Mesenteric fat pad (tissue), 1 donor: ENCODE measurements around the gene RRP9. TPM values are rescaled to one million over a fixed set of nuclear protein-coding genes. Genes with fewer than 3 reads are reported as not detected.

Experiments
- DNase-seq: peaks from one replicate; pipeline ENCODE4 v3.0.0-alpha.2; 2020; ENCODE audit warnings: low spot score
- total RNA-seq: library from RNA; stranded (reverse); fragmentation: NEBNext Ultra II Directional; extraction: Animal tissue kit (Norgen Biotek cat#: 25700); gene quantifications from one replicate; pipeline ENCODE4 v1.2.1, GENCODE V29; 2021
- donor health status: DM: yes; HTN: yes; CAD: no.

Gene RRP9
- total RNA-seq, 1 donor from 2014 or later = 29.0 TPM

GRCh38 chr3:51974277-51974962 lies 32.7 kb upstream of the RRP9 start:
- DNase-seq = no peak

GRCh38 chr3:51971350-51971749 lies 29.6 kb upstream of the RRP9 start:
- DNase-seq = no peak

DNA sequence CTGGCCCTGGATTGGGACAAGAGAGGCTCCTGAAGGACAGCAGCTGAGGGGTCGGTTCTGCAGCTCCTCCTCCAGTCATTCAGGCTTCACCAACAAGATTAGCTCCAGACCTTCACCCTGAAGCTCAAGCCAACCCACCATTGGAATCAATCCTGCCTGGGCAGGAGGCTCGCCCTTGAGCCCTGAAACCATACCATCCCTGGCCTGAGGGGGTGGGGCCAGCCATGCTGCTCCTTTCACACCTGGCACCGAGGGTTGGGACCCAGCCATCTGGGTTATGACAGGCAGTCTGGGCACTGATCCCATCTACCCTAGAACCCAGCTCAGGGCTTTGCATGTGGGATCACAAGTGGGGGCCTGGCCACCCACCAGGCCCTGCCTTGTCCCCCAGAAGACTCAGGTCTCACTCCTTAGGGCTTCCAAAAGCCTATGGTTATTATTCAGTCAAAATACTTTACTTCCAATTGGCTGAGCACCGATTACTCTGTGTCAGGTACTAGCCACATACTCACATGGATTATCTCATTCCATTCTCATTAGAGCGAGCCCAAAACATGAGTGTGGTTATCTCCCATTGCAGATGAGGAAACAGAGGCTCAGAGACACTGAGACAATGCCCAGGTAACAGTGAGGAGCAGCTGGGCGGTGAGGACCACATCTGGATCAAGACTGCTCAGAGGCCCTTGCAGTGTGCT lies 29.0 kb upstream of the RRP9 start:
- DNase-seq = no peak

- DNase-seq = no peak
Observed at GRCh38 chr3:51969841-51970240, 28.1 kb upstream of the RRP9 start.

DNA sequence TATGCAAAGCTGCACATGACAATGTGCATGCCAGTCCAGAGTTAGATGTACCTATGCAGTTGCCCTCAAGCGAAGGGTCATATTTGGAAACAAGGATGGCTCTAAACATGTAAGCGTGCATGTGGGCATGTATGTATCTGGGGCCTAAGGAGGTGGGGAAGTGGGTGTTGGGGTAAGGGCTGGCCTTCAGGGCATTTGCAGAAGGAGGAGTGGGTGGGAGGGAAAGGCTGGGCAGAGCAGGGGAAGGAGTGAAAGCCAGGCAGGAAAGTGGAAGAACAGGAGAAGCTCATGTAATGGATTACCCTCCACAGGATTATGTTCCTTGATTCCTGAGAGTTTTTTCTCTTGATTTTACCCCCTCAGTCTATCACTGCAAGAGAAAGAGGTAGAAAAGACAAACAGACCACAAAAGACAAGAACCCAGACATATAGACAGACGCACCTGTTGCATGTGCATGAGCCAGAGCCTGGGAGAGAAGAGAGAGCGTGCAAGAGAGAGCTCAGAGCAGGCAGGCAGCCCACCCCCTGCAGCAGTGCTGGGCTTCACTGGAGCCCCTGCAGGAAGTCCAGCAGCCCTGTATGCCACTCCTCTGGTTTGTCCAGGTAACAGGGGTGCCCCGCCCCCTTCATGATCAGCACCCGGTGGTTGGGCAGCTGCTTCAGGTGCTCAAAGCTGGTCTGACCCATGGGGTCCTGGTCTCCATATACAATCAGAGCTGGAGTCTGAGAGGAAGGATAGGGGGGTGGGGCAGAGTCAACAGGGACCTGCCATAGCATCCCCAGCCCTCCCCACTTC lies 27.4 kb upstream of the RRP9 start:
- DNase-seq = no peak

DNA sequence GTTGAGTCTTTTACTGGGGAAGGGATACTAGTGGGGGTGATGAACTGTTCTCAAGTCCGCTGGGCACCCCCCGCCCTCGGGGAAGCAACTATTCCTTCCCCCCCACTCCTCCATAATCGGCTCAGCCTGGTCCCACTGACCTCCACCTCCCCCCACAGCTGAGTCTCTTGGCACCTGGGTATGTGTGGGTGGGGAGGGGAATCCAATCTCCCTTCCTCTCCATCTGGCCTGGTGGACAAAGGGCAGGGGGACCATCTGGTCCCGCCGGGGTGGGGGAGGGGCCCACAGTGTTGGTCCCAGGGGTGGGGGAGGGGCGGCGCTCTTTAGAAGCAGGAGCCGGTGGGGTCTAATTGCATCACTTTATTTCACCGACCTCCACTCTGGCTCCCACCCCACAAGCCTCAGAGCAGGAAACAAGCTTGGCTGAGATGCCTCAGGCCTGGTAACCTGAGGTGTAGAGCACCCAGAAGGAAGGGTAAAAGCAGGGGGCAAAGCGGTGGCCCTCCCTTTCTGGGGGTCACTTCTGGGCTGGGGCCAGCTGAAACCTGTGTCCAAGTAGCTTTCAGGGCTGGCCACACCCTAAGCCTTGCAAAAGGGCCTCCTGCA lies 26.6 kb upstream of the RRP9 start:
- DNase-seq = no peak

DNA sequence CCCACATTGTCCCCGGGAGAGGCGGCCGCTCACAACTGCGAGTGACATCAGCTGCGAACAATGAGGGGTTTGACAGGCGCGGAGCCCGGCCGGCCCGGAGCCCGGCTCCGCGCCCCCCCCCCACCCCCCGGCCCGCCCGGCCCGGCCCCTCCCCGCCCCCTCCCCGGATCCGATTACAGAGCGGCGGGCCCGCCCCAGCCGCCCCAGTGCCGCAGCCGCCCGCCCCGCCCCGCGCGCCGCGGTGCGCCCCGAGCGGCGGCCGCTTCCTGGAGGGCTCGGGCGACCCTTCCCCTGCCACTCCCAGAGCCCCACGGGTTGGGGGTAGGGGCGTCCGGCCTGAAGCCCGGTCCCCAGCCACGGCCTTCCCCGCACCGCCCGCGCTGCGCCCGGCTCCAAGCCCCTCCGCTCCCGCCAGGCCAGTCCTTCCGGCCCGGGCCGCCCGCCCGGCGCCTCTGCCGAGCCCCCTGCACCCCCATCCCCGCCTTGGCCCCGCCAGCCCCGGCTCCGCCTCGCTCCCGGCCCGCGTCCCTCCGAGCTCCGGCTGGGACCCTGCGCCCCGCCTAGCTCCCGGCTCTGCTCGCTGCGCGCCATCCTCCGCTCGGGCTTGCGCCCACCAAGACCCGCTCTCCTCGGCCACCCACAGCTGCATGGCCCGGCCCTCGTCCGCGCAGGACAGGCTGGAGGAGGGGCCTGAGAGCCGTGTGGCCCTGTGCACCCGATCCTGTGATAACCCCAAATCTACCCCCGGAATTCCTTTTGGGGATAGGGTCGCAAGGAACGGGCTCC lies 25.9 kb upstream of the RRP9 start, which contains the start of gene PCBP4:
PCBP4 (minus strand) TSS at position 71 of the 786 bp plus-strand sequence. CDS start 6,214 bp downstream, outside the sequence.
- no peak for DNase-seq

GRCh38 chr3:51966922-51967383 lies 25.2 kb upstream of the RRP9 start:
- no peak for DNase-seq

DNA sequence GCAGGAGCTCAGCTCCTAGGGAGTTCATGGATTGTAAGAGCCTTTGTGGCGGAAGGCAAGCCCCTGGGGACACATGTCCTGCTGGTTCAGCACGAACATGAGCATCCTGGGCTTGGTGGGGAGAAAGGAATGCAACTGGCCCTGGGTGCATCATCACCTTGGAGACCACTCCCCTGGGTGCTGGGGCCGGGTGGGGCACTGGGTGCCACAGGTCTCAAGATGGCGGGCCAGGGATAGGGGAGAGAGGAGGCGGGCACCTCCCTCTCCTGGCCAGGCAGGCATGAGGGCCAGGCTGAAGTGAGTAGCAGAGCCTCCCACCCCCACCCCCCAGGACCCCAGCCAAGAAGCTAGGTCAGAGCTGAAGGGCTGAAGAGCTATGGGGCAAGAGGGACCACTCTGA lies 24.8 kb upstream of the RRP9 start:
- no peak for DNase-seq

GRCh38 chr3:51966016-51966415 lies 24.3 kb upstream of the RRP9 start:
- DNase-seq = no peak

- DNase-seq = no peak
Observed at GRCh38 chr3:51964521-51964920, 22.8 kb upstream of the RRP9 start.

- DNase-seq = no peak
Observed at GRCh38 chr3:51963951-51964451, 22.3 kb upstream of the RRP9 start.

GRCh38 chr3:51962854-51963530 lies 21.3 kb upstream of the RRP9 start:
- no peak for DNase-seq

DNA sequence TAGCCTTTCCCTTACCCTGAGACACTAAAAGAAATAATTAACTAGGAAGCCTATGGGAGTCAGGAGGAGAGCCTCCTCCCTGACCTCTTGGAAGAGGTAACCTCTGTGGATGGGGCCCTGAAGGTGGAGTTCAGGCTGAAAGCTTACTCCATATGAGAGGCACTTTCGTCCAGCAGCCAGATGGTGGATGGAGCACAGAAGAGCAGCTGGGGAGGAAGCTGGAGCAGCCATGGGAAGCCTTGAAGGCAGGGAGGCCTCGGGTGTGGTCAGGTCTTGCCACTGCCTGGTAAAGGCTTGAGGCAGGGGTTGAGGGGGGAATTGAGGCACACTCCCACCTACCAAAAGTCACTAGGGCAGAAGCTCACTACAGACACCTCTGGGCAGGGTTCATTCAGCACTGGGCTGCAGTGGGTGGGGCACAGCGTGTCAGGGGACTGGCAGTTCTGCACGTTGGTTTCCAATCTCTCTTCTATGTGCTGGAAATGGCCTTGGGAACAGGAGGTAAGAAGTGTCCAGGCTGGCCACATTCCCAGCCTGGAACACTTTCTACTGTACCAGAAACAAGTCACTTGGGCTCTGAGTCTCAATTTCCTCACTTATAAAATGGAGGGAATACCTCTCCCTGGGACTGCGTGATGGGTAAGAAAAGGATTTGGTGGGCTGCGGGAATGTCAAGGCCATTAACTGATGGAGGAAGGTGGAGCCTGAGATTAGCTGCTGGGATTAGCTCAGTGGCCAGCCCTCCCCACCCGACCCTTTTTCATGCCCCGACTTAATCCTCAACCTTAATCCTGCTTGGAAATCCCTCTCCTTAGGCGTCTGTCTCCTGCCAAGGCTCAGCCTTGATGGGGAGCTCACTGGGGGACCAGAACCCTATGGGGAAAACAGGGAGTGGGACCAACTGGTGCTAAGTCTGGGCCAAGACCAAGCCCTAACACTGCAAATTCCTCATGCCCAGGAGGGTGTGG lies 20.2 kb upstream of the RRP9 start:
- DNase-seq = no peak

- DNase-seq = no peak
Observed at GRCh38 chr3:51961011-51961410, 19.3 kb upstream of the RRP9 start.

DNA sequence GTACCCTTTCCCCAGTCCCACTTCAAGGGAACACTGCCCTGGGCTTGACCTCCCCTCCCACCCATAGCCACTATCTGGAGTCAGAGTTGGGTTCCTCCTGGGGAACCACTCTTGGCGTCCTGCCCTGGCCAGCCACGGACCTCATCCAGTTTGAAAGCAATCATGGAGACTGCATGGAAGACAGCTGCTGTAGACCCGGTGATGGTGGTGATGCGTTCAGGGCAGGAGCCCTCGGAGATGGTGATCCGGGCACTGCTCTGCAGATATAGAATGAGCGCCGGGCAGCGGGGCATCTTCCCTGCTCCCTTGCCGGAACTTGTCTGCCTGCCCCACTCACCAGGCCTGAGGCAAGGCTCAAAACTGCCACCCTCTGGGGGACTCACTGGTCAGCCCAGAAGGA lies 18.7 kb upstream of the RRP9 start:
- DNase-seq = no peak

GRCh38 chr3:51959651-51960050 lies 17.9 kb upstream of the RRP9 start:
- no peak for DNase-seq

DNA sequence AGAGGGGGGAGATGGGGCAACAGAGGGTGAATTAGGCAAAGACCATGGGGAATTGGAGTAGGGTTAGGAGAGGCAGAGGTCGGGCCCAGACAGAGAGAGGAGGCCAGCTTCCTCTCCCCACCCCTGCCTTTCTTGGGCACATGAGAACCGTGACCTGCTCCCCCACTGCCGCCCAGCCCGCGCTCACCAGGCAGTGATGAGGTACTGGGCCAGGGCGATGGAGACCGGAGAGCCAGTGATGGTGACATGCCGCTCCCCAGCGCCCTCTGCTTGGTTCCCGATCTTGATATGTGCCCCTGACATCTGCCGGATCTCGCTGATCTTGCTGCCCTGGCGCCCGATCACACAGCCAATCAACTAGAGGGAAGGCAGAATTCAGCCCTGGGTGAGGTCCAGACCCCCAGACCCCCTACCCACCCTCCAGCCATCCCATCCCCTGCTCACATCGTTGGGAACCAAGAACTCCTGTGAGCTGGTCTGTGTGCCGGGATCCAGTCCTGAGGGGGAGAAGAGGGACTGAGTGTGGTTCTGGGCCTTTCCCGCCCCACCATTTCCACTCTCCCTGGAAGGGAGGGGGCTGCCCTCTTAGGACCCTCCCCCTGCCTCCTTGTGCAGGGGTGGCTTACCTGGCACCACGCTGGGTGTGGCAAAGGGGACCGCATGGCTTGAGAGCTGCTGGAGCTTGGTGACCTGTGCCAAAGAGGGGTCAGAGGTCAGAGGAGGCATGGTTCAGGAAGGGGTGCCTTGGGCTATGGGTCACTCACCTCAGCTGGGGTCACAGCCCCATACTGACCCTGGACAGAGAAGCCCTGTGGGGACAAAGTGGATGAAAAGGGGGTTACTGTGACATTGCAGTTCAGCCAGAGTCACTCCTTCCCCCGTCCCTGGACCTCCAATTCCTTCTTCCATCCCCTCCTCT lies 17.2 kb upstream of the RRP9 start:
- no peak for DNase-seq
